WTC11 (cell line): ENCODE data around the gene NBPF19. TPM values are rescaled to one million over a fixed set of nuclear protein-coding genes. Genes with fewer than 3 reads are reported as not detected.

Experiments used
- total RNA-seq: library from RNA; stranded (reverse); gene quantifications from 3 replicates; pipeline ENCODE4 v1.2.3, GENCODE V29; 2021

Gene NBPF19
- total RNA-seq, 1 experiment from 2014 or later = 10.1 TPM

Other genes starting within 250 kb of the NBPF19 start
- 0.42 to 0.78 TPM (median 0.46 TPM) in 3 replicates for gene PPIAL4C, start 108.8 kb downstream of the NBPF19 start, total RNA-seq